Mammary epithelial cell (primary cell): ENCODE data around the gene CHST7.

Experiments
- CTCF ChIP-seq, 2 donors: IDR thresholded peaks in 1 of 2; conservative IDR thresholded peaks in 1 of 2; 2 replicates each; pipeline ENCODE4 v1.5.1; 2011 to 2012; ENCODE audit warnings: inconsistent platforms in 2 of 2, low read length in 2 of 2, mild to moderate bottlenecking in 2 of 2, control low read depth in 1 of 2, low read depth in 1 of 2; ENCODE audit not compliant: insufficient read depth in 1 of 2; ENCODE audit errors: extremely low read depth in 1 of 2
- EZH2 ChIP-seq: IDR thresholded peaks from 2 replicates; pipeline ENCODE4 v1.6.1; 2012; ENCODE audit warnings: low read length, inconsistent platforms, borderline replicate concordance

- TF ChIP-seq EZH2 (no peak), CTCF (conservative IDR thresholded peaks at IDR 0.05 in 1 of 2, IDR thresholded peaks at IDR 0.05 in 1 of 2; ENCODE audit: extremely low read depth in 1 of 2, insufficient read depth in 1 of 2, low read depth in 1 of 2, low read length in 2 of 2) (no peak)
These were observed 8.8 kb downstream of the CHST7 start for GRCh38 chrX:46582325-46582724.
